SK-N-SH (cell line): ENCODE results near the gene PDHX. TPM values are rescaled to one million over a fixed set of nuclear protein-coding genes. Genes with fewer than 3 reads are reported as not detected.

Experiments used
- CTCF ChIA-PET: fragments of 300-600, 350-600 bp; formaldehyde crosslinking; extraction: SDS; loops from one replicate; lab custom pipeline; 2021; lab: Yijun Ruan, JAX
- POLR2A ChIA-PET: fragments of 350-600 bp; sonication (Branson Sonifier 250); formaldehyde crosslinking; extraction: SDS; loops from one replicate; lab custom pipeline; 2020; ENCODE audit warnings: antibody characterized with exemption, inconsistent platforms; lab: Yijun Ruan, JAX
- DNase-seq: peaks from one replicate; pipeline ENCODE4 v3.0.0; 2012
- H2AFZ ChIP-seq: fragments of 200-600 bp; sonication (generic); 2 replicates; pipeline ENCODE4 v1.8.1; 2016; ENCODE audit warnings: antibody characterized with exemption, mild to moderate bottlenecking, low read depth
- H3F3A ChIP-seq: fragments of 200-600 bp; sonication (generic); replicated peaks from 2 replicates; pipeline ENCODE3; 2016; ENCODE audit warnings: antibody characterized with exemption, mild to moderate bottlenecking; ENCODE audit not compliant: insufficient read depth
- H3K27ac ChIP-seq, 2 experiments: fragments of 200-500 bp in 1 of 2; fragments of 200-600 bp in 1 of 2; sonication (Bioruptor generic) in 1 of 2; sonication (generic), shearing (Covaris generic) in 1 of 2; 2 replicates each; pipeline versions ENCODE4 v1.5.1 to v1.6.1; 2014 to 2016; ENCODE audit warnings: low read depth in 2 of 2, inconsistent platforms in 1 of 2, low read length in 1 of 2, mild to moderate bottlenecking in 1 of 2, mixed read lengths in 1 of 2
- H3K27me3 ChIP-seq: fragments of 200-600 bp; sonication (generic), shearing (Covaris generic); 2 replicates; pipeline ENCODE4 v1.6.1; 2016; ENCODE audit warnings: mixed run types; ENCODE audit not compliant: insufficient read depth
- H3K36me3 ChIP-seq, 2 experiments: fragments of 200-500 bp in 1 of 2; fragments of 200-600 bp in 1 of 2; sonication (Bioruptor generic) in 1 of 2; sonication (generic) in 1 of 2; replicated peaks in 1 of 2; 2 replicates each; pipeline versions ENCODE3 to v1.5.1; 2014 to 2016; ENCODE audit warnings: low read length in 1 of 2, mild to moderate bottlenecking in 1 of 2; ENCODE audit not compliant: insufficient read depth in 2 of 2, control insufficient read depth in 1 of 2
- H3K4me1 ChIP-seq, 2 experiments: fragments of 200-500 bp in 1 of 2; fragments of 200-600 bp in 1 of 2; sonication (Bioruptor generic) in 1 of 2; sonication (generic), shearing (Covaris generic) in 1 of 2; 2 replicates each; pipeline versions ENCODE4 v1.5.1 to v1.6.1; 2014 to 2016; ENCODE audit warnings: low read depth in 1 of 2, low read length in 1 of 2, mixed run types in 1 of 2; ENCODE audit not compliant: insufficient read depth in 2 of 2, control insufficient read depth in 1 of 2
- H3K4me2 ChIP-seq: fragments of 200-600 bp; sonication (generic), shearing (Covaris generic); 2 replicates; pipeline ENCODE4 v1.6.1; 2017; ENCODE audit warnings: mixed run types
- H3K4me3 ChIP-seq, 2 experiments: fragments of 200-500 bp in 1 of 2; fragments of 200-600 bp in 1 of 2; sonication (Bioruptor generic) in 1 of 2; sonication (generic), shearing (Covaris generic) in 1 of 2; 2 replicates each; pipeline versions ENCODE4 v1.5.1 to v1.8.1; 2014 to 2016; ENCODE audit warnings: low read depth in 2 of 2, inconsistent platforms in 1 of 2, low read length in 1 of 2, mild to moderate bottlenecking in 1 of 2, mixed read lengths in 1 of 2, moderate library complexity in 1 of 2
- H3K79me2 ChIP-seq: fragments of 200-600 bp; sonication (generic); 2 replicates; pipeline ENCODE4 v1.8.1; 2017; ENCODE audit warnings: mild to moderate bottlenecking; ENCODE audit not compliant: insufficient read depth
- H3K9ac ChIP-seq: fragments of 200-600 bp; sonication (generic); 2 replicates; pipeline ENCODE4 v1.6.1; 2017; ENCODE audit warnings: mixed run types
- H3K9me2 ChIP-seq: fragments of 200-600 bp; sonication (generic); 2 replicates; pipeline ENCODE4 v1.6.1; 2017; ENCODE audit warnings: mixed run types
- H3K9me3 ChIP-seq: fragments of 200-600 bp; sonication (generic); 2 replicates; pipeline ENCODE4 v1.6.1; 2017; ENCODE audit warnings: mixed run types, mild to moderate bottlenecking, moderate library complexity
- H4K20me1 ChIP-seq: fragments of 200-600 bp; sonication (generic); 2 replicates; pipeline ENCODE4 v1.6.1; 2017; ENCODE audit warnings: mild to moderate bottlenecking, mixed run types; ENCODE audit not compliant: insufficient read depth
- EP300 ChIP-seq, 2 experiments: IDR thresholded peaks; 2 replicates each; pipeline versions ENCODE4 v1.4.0 to v1.6.1; 2012; ENCODE audit warnings: borderline replicate concordance in 1 of 2, low read depth in 1 of 2, low read length in 1 of 2
- FOSL2 ChIP-seq: IDR thresholded peaks from 2 replicates; pipeline ENCODE4 v1.4.0; 2012; ENCODE audit warnings: low read depth, mild to moderate bottlenecking, moderate library complexity, borderline replicate concordance
- FOXM1 ChIP-seq: IDR thresholded peaks from 2 replicates; pipeline ENCODE4 v1.4.0; 2012; ENCODE audit warnings: low read depth, mild to moderate bottlenecking
- JUND ChIP-seq: IDR thresholded peaks from 2 replicates; pipeline ENCODE4 v1.4.0; 2012
- MEF2A ChIP-seq: IDR thresholded peaks from 2 replicates; pipeline ENCODE4 v1.4.0; 2012; ENCODE audit warnings: low read depth, borderline replicate concordance
- RCOR1 ChIP-seq: fragments of 150-350 bp; IDR thresholded peaks from 2 replicates; pipeline ENCODE4 v1.6.1; 2017; ENCODE audit warnings: antibody characterized with exemption, low read length
- YY1 ChIP-seq: IDR thresholded peaks from 2 replicates; pipeline ENCODE4 v1.4.0; 2012; ENCODE audit warnings: low read depth, mild to moderate bottlenecking
- WGBS: methylation state at CpG from one replicate; pipeline ENCODE4 v1.1.6; 2017; ENCODE audit warnings: low lambda C conversion rate; 5-methylcytosine and 5-hydroxymethylcytosine counted together
- polyA plus RNA-seq, 3 experiments: library from polyadenylated mRNA; depleted of rRNA; stranded (reverse); fragments of >200 nt; gene quantifications; 2 replicates each; pipeline ENCODE4 v1.2.3, GENCODE V29; 2012
- TF ChIP-seq, protein P1 (sequence below): IDR thresholded peaks from 2 replicates; pipeline ENCODE4 v1.4.0; 2012; ENCODE audit warnings: low read depth
- TF ChIP-seq, protein P2 (sequence below): fragments of 200-600 bp; sonication (generic); IDR thresholded peaks from 2 replicates; pipeline ENCODE4 v1.6.1; 2017; ENCODE audit warnings: antibody characterized with exemption, mild to moderate bottlenecking, moderate library complexity
- TF ChIP-seq, protein P3 (sequence below): IDR thresholded peaks from 2 replicates; pipeline ENCODE4 v1.4.0; 2012; ENCODE audit warnings: low read depth, borderline replicate concordance

The PDHX gene
- polyA plus RNA-seq, 1 of the 3 experiments (the other 2 are of a cell fraction): 14.8 TPM

DNA sequence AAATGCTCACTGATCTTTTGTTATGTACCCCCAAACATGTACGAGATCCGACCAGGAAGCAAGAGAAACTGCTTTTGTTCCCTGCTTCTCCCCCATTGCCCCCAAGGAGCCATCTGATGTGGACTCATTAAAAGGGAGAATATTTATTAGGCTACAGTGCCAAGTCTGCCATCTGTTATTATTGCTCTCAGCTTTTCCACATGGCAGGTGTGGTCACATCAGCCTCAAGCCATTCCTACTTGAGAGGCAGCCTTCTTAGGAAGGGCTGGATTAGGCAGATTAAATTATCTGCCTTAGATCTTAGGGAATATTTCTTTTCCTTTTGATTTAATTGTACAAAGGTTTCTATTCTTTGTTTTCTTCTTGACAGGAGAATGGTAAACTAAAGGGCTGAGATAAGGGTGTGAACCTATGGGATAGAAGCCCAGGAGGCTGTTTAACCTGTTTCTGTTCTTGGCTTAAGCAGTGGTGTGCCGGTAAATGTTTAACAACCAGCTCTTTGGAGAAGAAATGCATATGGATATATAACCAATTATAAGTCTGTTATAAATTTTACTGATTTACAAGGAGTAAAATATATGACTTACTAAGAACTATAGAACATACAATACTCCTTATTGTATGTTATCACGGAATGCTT, 88.8 kb downstream of the PDHX start:
- no peak overlapping the region for H3K4me3 ChIP-seq
- peaks cover 0 to 9% of the 10 kb centered on the region in 2 experiments for H3K4me1 ChIP-seq
- H4K20me1 ChIP-seq: no peaks in the 10 kb centered on the region
- no peaks in the 10 kb centered on the region for H3K79me2 ChIP-seq
- ChIA-PET CTCF (interaction anchor here (1.1 kb wide), 1 partner anchor 78 kb away, joined by 3 read pairs; no protein-coding TSS in a partner anchor), POLR2A (no interaction called here)
- no peak overlapping the region for H3K27ac ChIP-seq
- H3K9ac ChIP-seq: no peak overlapping the region
- no peak for DNase-seq
- H3F3A ChIP-seq: peaks cover 9% of the 10 kb centered on the region
- H2AFZ ChIP-seq: no peak overlapping the region
- WGBS: 93% methylated on average over 4 of the region's 4 CpGs
- H3K4me2 ChIP-seq: no peak overlapping the region
- H3K9me2 ChIP-seq: no peaks in the 10 kb centered on the region
- H3K9me3 ChIP-seq: no peaks in the 10 kb centered on the region
- no peaks in the 10 kb centered on the region for H3K27me3 ChIP-seq
- H3K36me3 ChIP-seq: no peaks in the 10 kb centered on the region
- TF ChIP-seq FOSL2 (no peak), JUND (no peak)
- TF ChIP-seq, protein P1, sequence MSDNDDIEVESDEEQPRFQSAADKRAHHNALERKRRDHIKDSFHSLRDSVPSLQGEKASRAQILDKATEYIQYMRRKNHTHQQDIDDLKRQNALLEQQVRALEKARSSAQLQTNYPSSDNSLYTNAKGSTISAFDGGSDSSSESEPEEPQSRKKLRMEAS: no peak

DNA sequence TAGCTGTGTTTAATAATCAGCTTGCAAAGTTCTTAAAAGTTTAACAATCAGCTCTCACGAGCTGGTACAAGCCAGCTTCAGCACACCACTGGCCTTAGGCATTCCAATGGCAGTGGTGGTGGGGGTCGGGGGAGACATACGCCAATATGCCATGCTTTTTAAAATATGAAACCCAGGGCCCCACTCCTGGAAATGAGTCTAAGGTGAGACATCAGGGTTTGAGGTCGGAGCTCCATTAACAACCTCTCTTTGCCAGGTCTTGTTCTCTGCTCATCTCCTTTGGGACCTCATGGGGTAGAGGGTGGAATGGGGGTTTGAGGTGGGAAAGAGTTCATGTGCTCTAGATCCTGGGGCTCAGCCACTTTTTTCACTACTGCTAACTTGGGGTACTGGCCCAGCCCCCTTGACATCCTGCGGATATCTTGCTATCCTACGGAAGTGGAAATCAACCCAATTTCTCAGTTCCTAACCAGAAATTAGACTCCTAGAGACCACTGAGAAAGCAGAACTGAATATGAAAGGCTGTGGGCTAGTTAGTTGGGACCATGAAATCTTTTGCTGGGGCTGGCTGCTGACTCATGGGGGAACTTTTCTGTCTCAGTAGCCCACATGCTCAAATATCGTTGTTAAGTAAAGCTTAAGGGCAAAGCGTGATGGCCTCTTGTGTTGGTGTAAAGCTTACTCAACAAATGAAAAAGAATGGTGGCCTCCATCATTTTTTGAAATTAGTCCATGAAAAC, 90.1 kb downstream of the PDHX start:
- 97% methylated on average over 7 of the region's 8 CpGs for WGBS
- no peaks in the 10 kb centered on the region for H3K36me3 ChIP-seq
- no peaks in the 10 kb centered on the region for H3K9me3 ChIP-seq
- TF ChIP-seq RCOR1 (no peak), EP300 (IDR thresholded peaks at IDR 0.05; ENCODE audit: borderline replicate concordance in 1 of 2, low read depth in 1 of 2, low read length in 1 of 2) (no peak), YY1 (no peak), MEF2A (no peak), FOXM1 (no peak)
- TF ChIP-seq, protein P2, sequence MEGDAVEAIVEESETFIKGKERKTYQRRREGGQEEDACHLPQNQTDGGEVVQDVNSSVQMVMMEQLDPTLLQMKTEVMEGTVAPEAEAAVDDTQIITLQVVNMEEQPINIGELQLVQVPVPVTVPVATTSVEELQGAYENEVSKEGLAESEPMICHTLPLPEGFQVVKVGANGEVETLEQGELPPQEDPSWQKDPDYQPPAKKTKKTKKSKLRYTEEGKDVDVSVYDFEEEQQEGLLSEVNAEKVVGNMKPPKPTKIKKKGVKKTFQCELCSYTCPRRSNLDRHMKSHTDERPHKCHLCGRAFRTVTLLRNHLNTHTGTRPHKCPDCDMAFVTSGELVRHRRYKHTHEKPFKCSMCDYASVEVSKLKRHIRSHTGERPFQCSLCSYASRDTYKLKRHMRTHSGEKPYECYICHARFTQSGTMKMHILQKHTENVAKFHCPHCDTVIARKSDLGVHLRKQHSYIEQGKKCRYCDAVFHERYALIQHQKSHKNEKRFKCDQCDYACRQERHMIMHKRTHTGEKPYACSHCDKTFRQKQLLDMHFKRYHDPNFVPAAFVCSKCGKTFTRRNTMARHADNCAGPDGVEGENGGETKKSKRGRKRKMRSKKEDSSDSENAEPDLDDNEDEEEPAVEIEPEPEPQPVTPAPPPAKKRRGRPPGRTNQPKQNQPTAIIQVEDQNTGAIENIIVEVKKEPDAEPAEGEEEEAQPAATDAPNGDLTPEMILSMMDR: no peak
- TF ChIP-seq, protein P1: no peak
- TF ChIP-seq, protein P3, sequence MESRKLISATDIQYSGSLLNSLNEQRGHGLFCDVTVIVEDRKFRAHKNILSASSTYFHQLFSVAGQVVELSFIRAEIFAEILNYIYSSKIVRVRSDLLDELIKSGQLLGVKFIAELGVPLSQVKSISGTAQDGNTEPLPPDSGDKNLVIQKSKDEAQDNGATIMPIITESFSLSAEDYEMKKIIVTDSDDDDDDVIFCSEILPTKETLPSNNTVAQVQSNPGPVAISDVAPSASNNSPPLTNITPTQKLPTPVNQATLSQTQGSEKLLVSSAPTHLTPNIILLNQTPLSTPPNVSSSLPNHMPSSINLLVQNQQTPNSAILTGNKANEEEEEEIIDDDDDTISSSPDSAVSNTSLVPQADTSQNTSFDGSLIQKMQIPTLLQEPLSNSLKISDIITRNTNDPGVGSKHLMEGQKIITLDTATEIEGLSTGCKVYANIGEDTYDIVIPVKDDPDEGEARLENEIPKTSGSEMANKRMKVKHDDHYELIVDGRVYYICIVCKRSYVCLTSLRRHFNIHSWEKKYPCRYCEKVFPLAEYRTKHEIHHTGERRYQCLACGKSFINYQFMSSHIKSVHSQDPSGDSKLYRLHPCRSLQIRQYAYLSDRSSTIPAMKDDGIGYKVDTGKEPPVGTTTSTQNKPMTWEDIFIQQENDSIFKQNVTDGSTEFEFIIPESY: no peak
- no peak overlapping the region for H3K4me3 ChIP-seq
- no peaks in the 10 kb centered on the region for H3K79me2 ChIP-seq
- DNase-seq: no peak
- H3F3A ChIP-seq: peaks cover 9% of the 10 kb centered on the region
- no peak overlapping the region for H3K27ac ChIP-seq
- CTCF ChIA-PET: interaction anchor here (0.7 to 1.1 kb wide), 3 partner anchors 11 to 80 kb away, joined by 3 to 4 read pairs (median 3); no protein-coding TSS in a partner anchor
- peaks cover 0 to 9% of the 10 kb centered on the region in 2 experiments for H3K4me1 ChIP-seq
- H2AFZ ChIP-seq: no peak overlapping the region
- no peaks in the 10 kb centered on the region for H4K20me1 ChIP-seq
- POLR2A ChIA-PET: no interaction called here
- no peak overlapping the region for H3K4me2 ChIP-seq
- no peak overlapping the region for H3K9ac ChIP-seq
- no peaks in the 10 kb centered on the region for H3K9me2 ChIP-seq
- no peaks in the 10 kb centered on the region for H3K27me3 ChIP-seq
